Measurements from ENCODE around the gene IFIH1.

GRCh38 chr2:162257425-162257824, 61.1 kb downstream of the IFIH1 start:
- TF ChIP-seq POLR2AphosphoS5 (IDR thresholded peaks at IDR 0.05; ENCODE audit: low read depth, low read length) (no peak), ZNF274 (IDR thresholded peaks at IDR 0.05; ENCODE audit: borderline replicate concordance, extremely low read depth, low read length) (no peak), EZH2 (IDR thresholded peaks at IDR 0.05; ENCODE audit: low read depth, low read length, severe bottlenecking) (no peak), ASH2L (IDR thresholded peaks at IDR 0.05; ENCODE audit: low read length) (no peak), SAP30 (IDR thresholded peaks at IDR 0.05; ENCODE audit: insufficient read depth, insufficient replicate concordance, low read length) (no peak), SP1 (IDR thresholded peaks at IDR 0.05; ENCODE audit: low read depth, low read length) (no peak), POLR2A (IDR thresholded peaks at IDR 0.05; ENCODE audit: control extremely low read depth in 1 of 2, low read depth in 2 of 2, low read length in 2 of 2) (no peak), TCF12 (IDR thresholded peaks at IDR 0.05; ENCODE audit: low read depth, low read length) (no peak), RXRA (IDR thresholded peaks at IDR 0.05; ENCODE audit: insufficient read depth, low read depth, low read length) (no peak), KDM4A (IDR thresholded peaks at IDR 0.05; ENCODE audit: low read depth, low read length, severe bottlenecking) (no peak)
- TF ChIP-seq, protein P1, sequence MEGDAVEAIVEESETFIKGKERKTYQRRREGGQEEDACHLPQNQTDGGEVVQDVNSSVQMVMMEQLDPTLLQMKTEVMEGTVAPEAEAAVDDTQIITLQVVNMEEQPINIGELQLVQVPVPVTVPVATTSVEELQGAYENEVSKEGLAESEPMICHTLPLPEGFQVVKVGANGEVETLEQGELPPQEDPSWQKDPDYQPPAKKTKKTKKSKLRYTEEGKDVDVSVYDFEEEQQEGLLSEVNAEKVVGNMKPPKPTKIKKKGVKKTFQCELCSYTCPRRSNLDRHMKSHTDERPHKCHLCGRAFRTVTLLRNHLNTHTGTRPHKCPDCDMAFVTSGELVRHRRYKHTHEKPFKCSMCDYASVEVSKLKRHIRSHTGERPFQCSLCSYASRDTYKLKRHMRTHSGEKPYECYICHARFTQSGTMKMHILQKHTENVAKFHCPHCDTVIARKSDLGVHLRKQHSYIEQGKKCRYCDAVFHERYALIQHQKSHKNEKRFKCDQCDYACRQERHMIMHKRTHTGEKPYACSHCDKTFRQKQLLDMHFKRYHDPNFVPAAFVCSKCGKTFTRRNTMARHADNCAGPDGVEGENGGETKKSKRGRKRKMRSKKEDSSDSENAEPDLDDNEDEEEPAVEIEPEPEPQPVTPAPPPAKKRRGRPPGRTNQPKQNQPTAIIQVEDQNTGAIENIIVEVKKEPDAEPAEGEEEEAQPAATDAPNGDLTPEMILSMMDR (IDR thresholded peaks at IDR 0.05; ENCODE audit: control extremely low read depth in 1 of 3, insufficient read depth in 1 of 3, low read depth in 1 of 3, low read length in 3 of 3), result no peak

Measured in H1 (cell line).